HL-60 (cell line): Measurements from ENCODE around the gene OGFOD2.

Experiments used
- POLR2AphosphoS5 ChIP-seq: IDR thresholded peaks from 2 replicates; pipeline ENCODE4 v1.6.1; 2012; ENCODE audit warnings: low read depth
- TF ChIP-seq, protein P1 (sequence below): IDR thresholded peaks from one replicate; pipeline ENCODE4 v1.5.1; 2011; ENCODE audit warnings: low read length, control low read depth, inconsistent platforms; ENCODE audit not compliant: insufficient read depth

DNA sequence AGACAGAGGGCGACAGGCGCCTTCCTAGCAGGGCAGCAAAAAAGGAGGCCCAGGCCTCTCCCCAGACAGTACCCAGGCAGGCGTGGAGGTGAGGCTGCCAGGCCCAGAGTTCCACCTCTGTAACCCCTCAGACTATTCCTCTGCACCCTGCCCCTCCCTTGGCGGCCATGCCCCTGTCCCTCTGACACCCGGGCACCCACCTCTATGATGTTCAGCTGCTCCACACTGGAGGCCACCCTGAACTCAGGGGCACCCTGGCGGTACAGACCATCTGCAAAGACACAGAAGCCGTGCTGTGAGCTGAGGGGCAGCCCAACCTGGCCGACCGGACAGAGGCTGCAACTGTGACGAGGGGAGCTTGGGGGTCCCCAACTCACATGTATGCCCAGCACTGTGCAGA, 25.5 kb downstream of the OGFOD2 start:
- TF ChIP-seq, protein P1, sequence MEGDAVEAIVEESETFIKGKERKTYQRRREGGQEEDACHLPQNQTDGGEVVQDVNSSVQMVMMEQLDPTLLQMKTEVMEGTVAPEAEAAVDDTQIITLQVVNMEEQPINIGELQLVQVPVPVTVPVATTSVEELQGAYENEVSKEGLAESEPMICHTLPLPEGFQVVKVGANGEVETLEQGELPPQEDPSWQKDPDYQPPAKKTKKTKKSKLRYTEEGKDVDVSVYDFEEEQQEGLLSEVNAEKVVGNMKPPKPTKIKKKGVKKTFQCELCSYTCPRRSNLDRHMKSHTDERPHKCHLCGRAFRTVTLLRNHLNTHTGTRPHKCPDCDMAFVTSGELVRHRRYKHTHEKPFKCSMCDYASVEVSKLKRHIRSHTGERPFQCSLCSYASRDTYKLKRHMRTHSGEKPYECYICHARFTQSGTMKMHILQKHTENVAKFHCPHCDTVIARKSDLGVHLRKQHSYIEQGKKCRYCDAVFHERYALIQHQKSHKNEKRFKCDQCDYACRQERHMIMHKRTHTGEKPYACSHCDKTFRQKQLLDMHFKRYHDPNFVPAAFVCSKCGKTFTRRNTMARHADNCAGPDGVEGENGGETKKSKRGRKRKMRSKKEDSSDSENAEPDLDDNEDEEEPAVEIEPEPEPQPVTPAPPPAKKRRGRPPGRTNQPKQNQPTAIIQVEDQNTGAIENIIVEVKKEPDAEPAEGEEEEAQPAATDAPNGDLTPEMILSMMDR: no peak
- no peak for TF ChIP-seq POLR2AphosphoS5
